B cell (primary cell): ENCODE measurements around the gene LRG1. TPM values are rescaled to one million over a fixed set of nuclear protein-coding genes. Genes with fewer than 3 reads are reported as not detected.

Experiments
- ATAC-seq: fragments of 200-7000 bp; cut with Tn5 transposase; one replicate; pipeline ENCODE4 v1.10.0; 2021; ENCODE audit warnings: low read depth, mild to moderate bottlenecking, moderate number of reproducible peaks, moderate library complexity
- CTCF ChIA-PET: fragments of 350-600 bp; sonication (Branson Sonifier 250); formaldehyde crosslinking; loops from one replicate; lab custom pipeline; 2021; ENCODE audit warnings: antibody characterized with exemption, inconsistent platforms; lab: Charles Lee
- POLR2A ChIA-PET: fragments of 350-600 bp; sonication (Branson Sonifier 250); formaldehyde crosslinking; loops from one replicate; lab custom pipeline; 2021; ENCODE audit warnings: antibody characterized with exemption; lab: Charles Lee
- DNase-seq: peaks from one replicate; pipeline ENCODE4 v3.0.0; 2013
- H2AFZ ChIP-seq: 2 replicates; pipeline ENCODE4 v1.6.1; 2012; ENCODE audit warnings: mild to moderate bottlenecking, low read depth, low read length; ENCODE audit not compliant: insufficient read depth, poor library complexity, severe bottlenecking
- H3K27ac ChIP-seq, 2 donors: 1 replicate in 1 of 2; 2 replicates in 1 of 2; pipeline ENCODE4 v1.5.1; 2012 to 2013; ENCODE audit warnings: low read length in 2 of 2, mild to moderate bottlenecking in 2 of 2, moderate library complexity in 1 of 2
- H3K27me3 ChIP-seq, 4 experiments: fragments of 200-600 bp in 1 of 4; sonication (generic) in 1 of 4; replicated peaks in 1 of 4; 1 replicate in 2 of 4; 2 replicates in 2 of 4; pipeline versions ENCODE4 v1.6.1 to v1.7.0; 2013 to 2016; ENCODE audit warnings: low read length in 3 of 4, mild to moderate bottlenecking in 2 of 4, mixed read lengths in 1 of 4, moderate library complexity in 1 of 4; ENCODE audit not compliant: insufficient read depth in 4 of 4, control insufficient read depth in 3 of 4; ENCODE audit errors: control extremely low read depth in 1 of 4
- H3K36me3 ChIP-seq, 2 experiments: replicated peaks in 1 of 2; 1 replicate in 1 of 2; 2 replicates in 1 of 2; pipeline versions ENCODE4 v1.6.1 to v1.7.1; 2013; ENCODE audit warnings: low read length in 1 of 2; ENCODE audit not compliant: insufficient read depth in 2 of 2, control insufficient read depth in 1 of 2; ENCODE audit errors: control extremely low read depth in 1 of 2, extremely low read depth in 1 of 2
- H3K4me1 ChIP-seq, 2 donors: fragments of 200-600 bp in 1 of 2; sonication (generic) in 1 of 2; 1 replicate in 1 of 2; 2 replicates in 1 of 2; pipeline versions ENCODE4 v1.5.1 to v1.6.1; 2013 to 2017; ENCODE audit warnings: low read length in 2 of 2; ENCODE audit not compliant: control insufficient read depth in 2 of 2, insufficient read depth in 2 of 2
- H3K4me2 ChIP-seq: replicated peaks from 2 replicates; pipeline ENCODE3; 2012; ENCODE audit warnings: mild to moderate bottlenecking, low read depth, low read length; ENCODE audit not compliant: poor library complexity, severe bottlenecking
- H3K4me3 ChIP-seq, 5 experiments: fragments of 200-600 bp in 1 of 5; sonication (generic) in 1 of 5; 1 replicate in 3 of 5; 2 replicates in 2 of 5; pipeline versions ENCODE4 v1.5.1 to v1.7.0; 2011 to 2016; ENCODE audit warnings: low read length in 4 of 5, mild to moderate bottlenecking in 4 of 5, low read depth in 2 of 5, control low read depth in 1 of 5, moderate library complexity in 1 of 5; ENCODE audit not compliant: insufficient read depth in 1 of 5; ENCODE audit errors: control extremely low read depth in 1 of 5, extremely low read depth in 1 of 5
- H3K79me2 ChIP-seq: fragments of 200-600 bp; sonication (generic); one replicate; pipeline ENCODE4 v1.6.0; 2016; ENCODE audit warnings: low read length; ENCODE audit not compliant: control insufficient read depth, insufficient read depth
- H3K9ac ChIP-seq: fragments of 200-600 bp; sonication (generic); 2 replicates; pipeline ENCODE4 v1.6.1; 2017; ENCODE audit warnings: mild to moderate bottlenecking, low read length, moderate library complexity
- H3K9me3 ChIP-seq, 3 donors: one replicate each; pipeline versions ENCODE4 v1.6.1 to v1.7.1; 2013; ENCODE audit warnings: low read length in 2 of 3; ENCODE audit not compliant: control insufficient read depth in 2 of 3, insufficient read depth in 1 of 3; ENCODE audit errors: control extremely low read depth in 1 of 3
- H4K20me1 ChIP-seq: 2 replicates; pipeline ENCODE4 v1.6.0; 2012; ENCODE audit warnings: mild to moderate bottlenecking, low read length; ENCODE audit not compliant: insufficient read depth, control insufficient read depth, poor library complexity, severe bottlenecking
- H3K27ac Mint-ChIP-seq: one replicate; pipeline ENCODE4 v1.8.0; 2021; ENCODE audit warnings: mixed read lengths
- H3K27me3 Mint-ChIP-seq: one replicate; pipeline ENCODE4 v1.8.0; 2021; ENCODE audit warnings: mixed read lengths
- H3K4me1 Mint-ChIP-seq: one replicate; pipeline ENCODE4 v1.8.0; 2021; ENCODE audit warnings: mixed read lengths
- H3K4me3 Mint-ChIP-seq: one replicate; pipeline ENCODE4 v1.8.0; 2021; ENCODE audit warnings: mixed read lengths
- H3K9me3 Mint-ChIP-seq: one replicate; pipeline ENCODE4 v1.8.0; 2022; ENCODE audit warnings: mixed read lengths; ENCODE audit not compliant: insufficient read depth
- EZH2 ChIP-seq: IDR thresholded peaks from 2 replicates; pipeline ENCODE4 v1.6.1; 2012; ENCODE audit warnings: borderline replicate concordance, low read depth, mild to moderate bottlenecking, moderate library complexity, low read length; ENCODE audit not compliant: insufficient read depth, poor library complexity, severe bottlenecking
- WGBS: methylation state at CpG from one replicate; pipeline ENCODE4 v1.1.5; 2013; ENCODE audit warnings: missing lambda C conversion rate; ENCODE audit not compliant: insufficient coverage; 5-methylcytosine and 5-hydroxymethylcytosine counted together
- intact Hi-C: fragments of 100-400 bp; cut with micrococcal nuclease; formaldehyde crosslinking; loops from one replicate; pipeline ENCODE4 v1.10.0; 2022
- polyA plus RNA-seq: library from polyadenylated mRNA; depleted of rRNA; stranded (reverse); fragments of >200 nt; gene quantifications from 2 replicates; pipeline ENCODE4 v1.2.3, GENCODE V29; 2012
- total RNA-seq, 2 donors: library from RNA; stranded (reverse); fragments of 120-200 nt in 1 of 2; gene quantifications; 1 replicate in 1 of 2; 2 replicates in 1 of 2; pipeline versions ENCODE4 v1.2.3 to v1.2.4, GENCODE V29; 2013 to 2022
- TF ChIP-seq, protein P1 (sequence below): fragments of 200-600 bp; IDR thresholded peaks from one replicate; pipeline ENCODE4 v1.8.0; 2022; ENCODE audit warnings: antibody characterized with exemption, mild to moderate bottlenecking

Gene LRG1
- total and polyA plus RNA-seq, 2 donors (not counting 1 experiment from before 2014, with no cell fraction given), result 0.21 to 0.27 TPM

DNA sequence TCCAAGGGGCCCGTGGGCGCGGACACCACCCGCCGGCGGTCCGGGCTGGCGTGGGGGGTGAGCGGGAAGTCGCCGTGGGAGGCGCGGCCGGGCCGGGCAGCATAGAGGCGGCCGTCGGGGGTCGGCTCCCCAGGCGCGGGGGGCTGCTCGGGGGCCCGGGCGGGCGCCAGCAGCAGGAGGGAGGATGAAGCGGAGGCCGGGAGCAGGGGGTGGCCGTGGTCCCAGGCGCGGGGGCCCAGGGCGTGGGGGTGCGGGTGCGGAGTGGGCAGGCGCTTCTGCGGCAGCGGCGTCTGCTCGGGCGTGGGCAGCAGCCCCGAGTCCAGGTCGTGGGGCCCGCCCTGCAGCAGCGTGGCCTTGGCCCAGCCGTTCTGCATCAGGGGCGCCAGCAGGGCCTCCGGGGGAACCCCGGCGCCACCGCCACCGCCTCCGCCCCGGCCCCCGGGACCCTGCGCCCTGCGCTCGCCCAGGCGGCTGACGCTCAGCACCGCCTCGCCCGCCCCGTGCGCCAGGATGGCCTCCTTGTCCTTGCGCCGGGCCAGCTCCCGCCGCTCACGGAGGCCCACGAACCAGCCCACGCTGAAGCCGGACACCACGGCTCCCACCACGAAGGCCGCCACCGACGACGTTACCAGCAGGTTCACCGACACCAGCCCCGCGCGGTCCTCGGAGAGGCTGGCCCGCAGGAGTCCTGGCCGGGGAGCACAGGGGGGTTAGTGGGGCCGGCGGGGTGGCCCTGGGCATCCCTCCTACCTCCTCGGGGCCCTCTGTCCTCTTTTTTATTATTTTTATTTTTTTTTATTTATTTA, 4.2 kb upstream of the LRG1 start:
- no peak overlapping the region for H3K4me2 ChIP-seq
- peaks cover 0 to 22% (median 0%) of the 10 kb centered on the region in 3 donors for H3K9me3 ChIP-seq
- peaks cover 11% of the 10 kb centered on the region for H3K4me1 Mint-ChIP-seq
- H3K79me2 ChIP-seq, result no peaks in the 10 kb centered on the region
- peaks cover 11% of the 10 kb centered on the region in 2 donors for H3K4me1 ChIP-seq
- H3K27ac ChIP-seq, result no peak overlapping the region
- TF ChIP-seq, protein P1, sequence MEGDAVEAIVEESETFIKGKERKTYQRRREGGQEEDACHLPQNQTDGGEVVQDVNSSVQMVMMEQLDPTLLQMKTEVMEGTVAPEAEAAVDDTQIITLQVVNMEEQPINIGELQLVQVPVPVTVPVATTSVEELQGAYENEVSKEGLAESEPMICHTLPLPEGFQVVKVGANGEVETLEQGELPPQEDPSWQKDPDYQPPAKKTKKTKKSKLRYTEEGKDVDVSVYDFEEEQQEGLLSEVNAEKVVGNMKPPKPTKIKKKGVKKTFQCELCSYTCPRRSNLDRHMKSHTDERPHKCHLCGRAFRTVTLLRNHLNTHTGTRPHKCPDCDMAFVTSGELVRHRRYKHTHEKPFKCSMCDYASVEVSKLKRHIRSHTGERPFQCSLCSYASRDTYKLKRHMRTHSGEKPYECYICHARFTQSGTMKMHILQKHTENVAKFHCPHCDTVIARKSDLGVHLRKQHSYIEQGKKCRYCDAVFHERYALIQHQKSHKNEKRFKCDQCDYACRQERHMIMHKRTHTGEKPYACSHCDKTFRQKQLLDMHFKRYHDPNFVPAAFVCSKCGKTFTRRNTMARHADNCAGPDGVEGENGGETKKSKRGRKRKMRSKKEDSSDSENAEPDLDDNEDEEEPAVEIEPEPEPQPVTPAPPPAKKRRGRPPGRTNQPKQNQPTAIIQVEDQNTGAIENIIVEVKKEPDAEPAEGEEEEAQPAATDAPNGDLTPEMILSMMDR, result no peak
- TF ChIP-seq EZH2, result no peak
- POLR2A ChIA-PET, result no interaction called here
- peaks cover 7% of the 10 kb centered on the region for H3K27me3 Mint-ChIP-seq
- intact Hi-C loops, result no loop called here
- no peaks in the 10 kb centered on the region for H4K20me1 ChIP-seq
- no peak overlapping the region for H2AFZ ChIP-seq
- no peak overlapping the region for H3K4me3 Mint-ChIP-seq
- no peaks in the 10 kb centered on the region for H3K36me3 ChIP-seq
- H3K27ac Mint-ChIP-seq, result no peak overlapping the region
- 96% methylated on average over 74 of the region's 87 CpGs for WGBS
- CTCF ChIA-PET, result no interaction called here
- peaks cover 0 to 9% (median 0%) of the 10 kb centered on the region in 4 experiments for H3K27me3 ChIP-seq
- no peak overlapping the region for H3K4me3 ChIP-seq
- no peak for DNase-seq
- H3K9ac ChIP-seq, result no peak overlapping the region
- H3K9me3 Mint-ChIP-seq, result no peaks in the 10 kb centered on the region
- ATAC-seq, result no peak
